Gastroesophageal sphincter (tissue), 4 donors: Measurements from ENCODE around the gene LTBP1. TPM values are rescaled to one million over a fixed set of nuclear protein-coding genes. Genes with fewer than 3 reads are reported as not detected.
A peak's percentile ranks its signal among the peaks of the same experiment; 100 is the strongest.

Experiments used
- ATAC-seq: fragments of 150-250 bp; one replicate; pipeline ENCODE4 v1.9.1; 2016; ENCODE audit warnings: mild to moderate bottlenecking, moderate library complexity
- H3K27ac ChIP-seq, 4 donors: fragments of 200-600 bp; sonication (generic) in 3 of 4; 1 replicate in 3 of 4; 2 replicates in 1 of 4; pipeline ENCODE4 v1.5.1; 2016 to 2019
- H3K27me3 ChIP-seq: fragments of 200-600 bp; sonication (generic); one replicate; pipeline ENCODE4 v1.5.1; 2019
- H3K36me3 ChIP-seq, 2 donors: fragments of 200-600 bp; sonication (generic); one replicate each; pipeline ENCODE4 v1.5.1; 2019; ENCODE audit warnings: control low read depth in 1 of 2
- H3K4me1 ChIP-seq, 3 donors: fragments of 200-600 bp; sonication (generic); 1 replicate in 2 of 3; 2 replicates in 1 of 3; pipeline ENCODE4 v1.5.1; 2016 to 2019; ENCODE audit warnings: control low read depth in 2 of 3
- H3K4me3 ChIP-seq, 2 donors: fragments of 200-600 bp; sonication (generic); one replicate each; pipeline ENCODE4 v1.5.1; 2019; ENCODE audit warnings: mild to moderate bottlenecking in 1 of 2, moderate library complexity in 1 of 2
- H3K9me3 ChIP-seq, 3 donors: fragments of 200-600 bp; sonication (generic); one replicate each; pipeline ENCODE4 v1.5.1; 2017 to 2019; ENCODE audit warnings: control low read depth in 2 of 3
- EP300 ChIP-seq: sonication (generic); formaldehyde crosslinking; IDR thresholded peaks from one replicate; pipeline ENCODE4 v1.6.1; 2017; ENCODE audit warnings: antibody characterized with exemption, mild to moderate bottlenecking
- POLR2A ChIP-seq, 2 donors: fragments of 450-650 bp; IDR thresholded peaks; one replicate each; pipeline ENCODE4 v1.6.1; 2017; ENCODE audit warnings: antibody characterized with exemption in 2 of 2, mild to moderate bottlenecking in 2 of 2, moderate library complexity in 1 of 2
- POLR2AphosphoS5 ChIP-seq: sonication (generic); formaldehyde crosslinking; IDR thresholded peaks from one replicate; pipeline ENCODE4 v1.6.1; 2017; ENCODE audit warnings: antibody characterized with exemption
- WGBS, 2 donors: methylation state at CpG; one replicate each; pipeline ENCODE4 v1.1.5; 2018; ENCODE audit warnings: low coverage in 1 of 2; 5-methylcytosine and 5-hydroxymethylcytosine counted together
- total RNA-seq, 4 donors: library from RNA; depleted of rRNA; stranded (reverse); fragments of >200 nt; gene quantifications; one replicate each; pipeline ENCODE4 v1.1.0, GENCODE V29; 2016
- TF ChIP-seq, protein P1 (sequence below), 4 experiments: fragments of 200-600 bp in 2 of 4; fragments of 450-650 bp in 2 of 4; sonication (generic) in 1 of 4; IDR thresholded peaks; one replicate each; pipeline ENCODE4 v1.5.1; 2017 to 2019; ENCODE audit warnings: antibody characterized with exemption in 4 of 4, mild to moderate bottlenecking in 2 of 4, moderate library complexity in 2 of 4

Gene LTBP1
- total RNA-seq, 4 donors from 2014 or later: 238 to 493 (median 378) TPM

DNA sequence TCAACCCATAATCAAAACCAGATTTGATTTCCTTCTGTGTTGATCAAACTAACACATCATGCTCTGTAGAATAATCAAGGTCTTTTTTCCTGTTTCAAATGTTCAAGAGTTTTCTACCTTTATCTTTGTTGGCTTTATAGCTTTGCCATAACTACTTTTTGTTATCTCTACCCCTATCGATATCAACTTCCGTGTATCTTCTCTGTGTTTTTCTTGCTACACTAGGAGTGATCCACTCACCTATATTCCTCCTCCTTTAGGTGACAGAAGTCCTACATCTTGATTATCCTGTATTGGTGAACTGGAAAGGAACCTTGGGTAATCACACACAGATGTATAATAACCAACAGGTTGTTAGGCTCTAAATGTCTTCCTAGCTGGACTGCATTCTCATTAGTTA is 85.5 kb downstream of the LTBP1 start:
- ATAC-seq: no peak
- no peaks in the 10 kb centered on the region for H3K36me3 ChIP-seq
- TF ChIP-seq POLR2A (IDR thresholded peaks at IDR 0.05) (no peak), POLR2AphosphoS5 (no peak), EP300 (no peak)
- TF ChIP-seq, protein P1, sequence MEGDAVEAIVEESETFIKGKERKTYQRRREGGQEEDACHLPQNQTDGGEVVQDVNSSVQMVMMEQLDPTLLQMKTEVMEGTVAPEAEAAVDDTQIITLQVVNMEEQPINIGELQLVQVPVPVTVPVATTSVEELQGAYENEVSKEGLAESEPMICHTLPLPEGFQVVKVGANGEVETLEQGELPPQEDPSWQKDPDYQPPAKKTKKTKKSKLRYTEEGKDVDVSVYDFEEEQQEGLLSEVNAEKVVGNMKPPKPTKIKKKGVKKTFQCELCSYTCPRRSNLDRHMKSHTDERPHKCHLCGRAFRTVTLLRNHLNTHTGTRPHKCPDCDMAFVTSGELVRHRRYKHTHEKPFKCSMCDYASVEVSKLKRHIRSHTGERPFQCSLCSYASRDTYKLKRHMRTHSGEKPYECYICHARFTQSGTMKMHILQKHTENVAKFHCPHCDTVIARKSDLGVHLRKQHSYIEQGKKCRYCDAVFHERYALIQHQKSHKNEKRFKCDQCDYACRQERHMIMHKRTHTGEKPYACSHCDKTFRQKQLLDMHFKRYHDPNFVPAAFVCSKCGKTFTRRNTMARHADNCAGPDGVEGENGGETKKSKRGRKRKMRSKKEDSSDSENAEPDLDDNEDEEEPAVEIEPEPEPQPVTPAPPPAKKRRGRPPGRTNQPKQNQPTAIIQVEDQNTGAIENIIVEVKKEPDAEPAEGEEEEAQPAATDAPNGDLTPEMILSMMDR (IDR thresholded peaks at IDR 0.05): no peak
- WGBS, 2 donors: 80 to 100% methylated on average over 1 to 2 of the region's 2 CpGs
- H3K27ac ChIP-seq: no peak overlapping the region
- no peaks in the 10 kb centered on the region for H3K27me3 ChIP-seq
- H3K9me3 ChIP-seq: no peaks in the 10 kb centered on the region
- H3K4me1 ChIP-seq: peaks cover 6 to 38% (median 18%) of the 10 kb centered on the region in 3 donors
- H3K4me3 ChIP-seq: no peak overlapping the region

- 21 to 22% methylated on average over 7 of the region's 7 CpGs for WGBS, 2 donors
These were observed 86.9 kb downstream of the LTBP1 start for GRCh38 chr2:33033606-33034081.

DNA sequence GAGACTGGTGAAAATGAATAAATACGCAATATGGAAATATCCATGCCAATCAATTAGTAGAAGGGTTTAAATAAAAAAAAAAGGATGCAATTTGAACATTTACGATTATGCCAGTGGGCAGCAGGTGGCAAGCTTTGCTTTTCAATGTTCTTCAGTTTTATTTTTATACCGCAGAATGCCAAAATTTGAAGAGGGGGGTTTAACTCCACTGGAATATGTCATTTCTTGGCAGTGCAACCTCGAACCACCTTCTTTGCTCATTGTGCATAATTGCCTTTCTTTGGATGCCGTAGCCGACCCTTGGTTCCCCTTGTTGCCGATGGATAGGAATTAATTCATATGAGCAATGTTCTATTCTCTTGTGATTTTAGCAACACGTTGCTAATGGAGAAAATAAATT is 88.0 kb downstream of the LTBP1 start:
- TF ChIP-seq POLR2AphosphoS5 (peak; percentile 85), POLR2A (IDR thresholded peaks at IDR 0.05) (no peak)
- TF ChIP-seq, protein P1 (IDR thresholded peaks at IDR 0.05): peak; percentile 45 to 80 (median 70)
- ATAC-seq: peak; percentile 63
- Histone ChIP-seq H3K27ac (peak overlapping the region; percentile 67 to 86 (median 80)), H3K27me3 (no peaks in the 10 kb centered on the region), H3K4me1 (peaks cover 6 to 63% (median 8%) of the 10 kb centered on the region in 3 donors), H3K4me3 (peak overlapping the region in 1 of 2 donors; percentile 33), H3K9me3 (no peaks in the 10 kb centered on the region), H3K36me3 (no peaks in the 10 kb centered on the region)
- WGBS, 2 donors: 14 to 26% methylated on average over 7 to 8 of the region's 8 CpGs

More at GRCh38 chr2:33033606-33034081, 86.9 kb downstream of the LTBP1 start:
- TF ChIP-seq, protein P1 (IDR thresholded peaks at IDR 0.05): peak; percentile 65 to 80 (median 75)
- no peak for TF ChIP-seq EP300
- peak; percentile 22 for ATAC-seq
- H3K27ac ChIP-seq: peak overlapping the region; percentile 67 to 86 (median 80)
- H3K27me3 ChIP-seq: no peaks in the 10 kb centered on the region
- peak overlapping the region; percentile 51 to 70 for H3K4me3 ChIP-seq
- H3K4me1 ChIP-seq: peaks cover 6 to 52% (median 16%) of the 10 kb centered on the region in 3 donors
- no peaks in the 10 kb centered on the region for H3K9me3 ChIP-seq
- H3K36me3 ChIP-seq: no peaks in the 10 kb centered on the region

DNA sequence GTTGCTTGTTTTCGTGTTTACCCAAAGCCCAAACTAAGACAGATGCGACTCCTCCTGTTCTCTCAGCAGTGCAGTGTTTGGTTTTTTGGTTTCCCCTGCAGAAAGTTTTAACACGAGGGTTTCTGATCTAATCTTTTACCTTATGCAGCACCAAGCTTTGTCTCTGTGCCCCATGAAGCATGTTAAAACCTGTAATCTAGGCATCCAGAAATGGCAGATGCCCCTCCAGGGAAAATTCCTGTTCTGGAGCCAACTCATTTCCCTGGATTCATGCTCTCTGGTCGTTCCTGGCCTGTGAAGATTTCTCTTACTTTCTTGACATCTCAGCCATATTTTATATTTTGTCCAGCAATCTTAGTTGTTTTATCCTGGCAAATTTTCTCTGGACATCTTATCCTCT is 91.5 kb downstream of the LTBP1 start:
- no peaks in the 10 kb centered on the region for H3K27me3 ChIP-seq
- peak overlapping the region in 3 of 4 donors; percentile 79 to 86 (median 82) for H3K27ac ChIP-seq
- H3K4me1 ChIP-seq: peaks cover 6 to 81% (median 17%) of the 10 kb centered on the region in 3 donors
- H3K36me3 ChIP-seq: no peaks in the 10 kb centered on the region
- WGBS, 2 donors: 61 to 62% methylated on average over 3 to 4 of the region's 4 CpGs
- TF ChIP-seq EP300 (no peak), POLR2A (IDR thresholded peaks at IDR 0.05) (no peak), POLR2AphosphoS5 (no peak)
- TF ChIP-seq, protein P1 (IDR thresholded peaks at IDR 0.05): no peak
- H3K4me3 ChIP-seq: no peak overlapping the region
- no peaks in the 10 kb centered on the region for H3K9me3 ChIP-seq
- no peak for ATAC-seq

GRCh38 chr2:33038799-33039198 is 92.0 kb downstream of the LTBP1 start:
- H3K4me1 ChIP-seq: peaks cover 3 to 84% (median 17%) of the 10 kb centered on the region in 3 donors
- WGBS, 2 donors: 100% methylated on average over 3 to 4 of the region's 4 CpGs
- no peaks in the 10 kb centered on the region for H3K9me3 ChIP-seq
- peak overlapping the region; percentile 1 to 82 (median 51) for H3K27ac ChIP-seq
- H3K36me3 ChIP-seq: no peaks in the 10 kb centered on the region
- H3K4me3 ChIP-seq: no peak overlapping the region
- ATAC-seq: no peak
- no peak for TF ChIP-seq POLR2AphosphoS5
- no peaks in the 10 kb centered on the region for H3K27me3 ChIP-seq
